ENCODE results near the gene ERC1.

ERC1 gene

DNA sequence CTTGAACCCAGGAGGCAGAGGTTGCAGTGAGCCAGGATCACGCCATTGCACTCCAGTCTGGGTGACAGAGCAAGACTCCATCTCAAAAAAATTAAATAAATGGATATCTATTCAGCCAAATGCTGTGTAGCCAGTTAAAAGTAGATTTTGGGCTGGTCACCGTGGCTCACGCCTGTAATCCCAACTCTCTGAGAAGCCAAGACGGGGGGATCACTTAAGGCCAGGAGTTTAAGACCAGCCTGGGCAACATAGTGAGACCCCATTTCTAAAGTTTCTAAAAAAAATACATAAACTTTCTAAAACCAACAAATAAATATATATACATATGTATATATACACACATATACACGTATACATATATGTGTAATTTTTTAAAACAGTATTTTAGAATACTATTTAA is 414.6 kb downstream of the ERC1 start:
- TF ChIP-seq, protein P1, sequence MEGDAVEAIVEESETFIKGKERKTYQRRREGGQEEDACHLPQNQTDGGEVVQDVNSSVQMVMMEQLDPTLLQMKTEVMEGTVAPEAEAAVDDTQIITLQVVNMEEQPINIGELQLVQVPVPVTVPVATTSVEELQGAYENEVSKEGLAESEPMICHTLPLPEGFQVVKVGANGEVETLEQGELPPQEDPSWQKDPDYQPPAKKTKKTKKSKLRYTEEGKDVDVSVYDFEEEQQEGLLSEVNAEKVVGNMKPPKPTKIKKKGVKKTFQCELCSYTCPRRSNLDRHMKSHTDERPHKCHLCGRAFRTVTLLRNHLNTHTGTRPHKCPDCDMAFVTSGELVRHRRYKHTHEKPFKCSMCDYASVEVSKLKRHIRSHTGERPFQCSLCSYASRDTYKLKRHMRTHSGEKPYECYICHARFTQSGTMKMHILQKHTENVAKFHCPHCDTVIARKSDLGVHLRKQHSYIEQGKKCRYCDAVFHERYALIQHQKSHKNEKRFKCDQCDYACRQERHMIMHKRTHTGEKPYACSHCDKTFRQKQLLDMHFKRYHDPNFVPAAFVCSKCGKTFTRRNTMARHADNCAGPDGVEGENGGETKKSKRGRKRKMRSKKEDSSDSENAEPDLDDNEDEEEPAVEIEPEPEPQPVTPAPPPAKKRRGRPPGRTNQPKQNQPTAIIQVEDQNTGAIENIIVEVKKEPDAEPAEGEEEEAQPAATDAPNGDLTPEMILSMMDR (IDR thresholded peaks at IDR 0.05; ENCODE audit: borderline replicate concordance, insufficient read depth, low read depth, low read length) = no peak
- H3K4me3 ChIP-seq (ENCODE audit: low read depth, low read length) = no peak overlapping the region

DNA sequence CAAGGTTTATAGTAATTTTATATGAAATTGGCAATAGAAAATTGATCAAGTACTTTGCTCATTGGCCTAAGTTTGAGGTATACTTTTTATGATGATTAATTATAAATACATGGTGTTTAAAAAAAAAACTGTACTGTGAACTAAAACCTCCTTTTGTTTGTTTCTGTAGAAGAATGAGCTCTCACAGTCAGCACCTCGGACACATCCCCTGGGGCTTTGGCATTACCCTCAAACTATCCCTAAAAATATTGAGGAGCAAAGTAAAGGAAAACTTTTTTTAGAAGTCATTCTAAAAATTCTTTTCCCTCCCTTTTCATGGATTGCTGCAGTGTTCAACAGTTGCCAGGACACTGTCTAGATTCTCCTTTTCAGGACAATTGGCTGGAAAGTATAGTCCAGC is 419.8 kb downstream of the ERC1 start:
- no peak overlapping the region for H3K4me3 ChIP-seq (ENCODE audit: low read depth, low read length)
- TF ChIP-seq, protein P1 (IDR thresholded peaks at IDR 0.05; ENCODE audit: borderline replicate concordance, insufficient read depth, low read depth, low read length) = no peak

DNA sequence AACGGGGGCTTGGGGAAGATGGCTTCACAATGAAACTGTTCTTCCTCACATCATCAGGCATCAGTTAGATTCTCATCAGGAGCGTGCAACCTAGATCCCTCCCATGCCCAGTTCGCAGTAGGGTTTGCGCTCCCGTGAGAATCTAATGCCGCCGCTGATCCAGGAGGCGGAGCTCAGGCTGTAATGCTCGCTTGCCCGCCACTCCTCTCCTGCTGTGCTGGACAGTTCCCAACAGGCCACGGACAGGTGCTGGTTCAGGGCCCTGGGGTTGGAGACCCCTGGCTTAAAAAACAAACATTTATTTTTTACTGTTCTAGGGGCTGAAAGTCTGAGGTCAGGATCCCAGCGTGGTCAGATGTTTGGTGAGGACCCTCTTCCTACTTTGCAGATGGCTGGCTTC is 422.9 kb downstream of the ERC1 start:
- TF ChIP-seq, protein P1 (IDR thresholded peaks at IDR 0.05; ENCODE audit: borderline replicate concordance, insufficient read depth, low read depth, low read length) = no peak

DNA sequence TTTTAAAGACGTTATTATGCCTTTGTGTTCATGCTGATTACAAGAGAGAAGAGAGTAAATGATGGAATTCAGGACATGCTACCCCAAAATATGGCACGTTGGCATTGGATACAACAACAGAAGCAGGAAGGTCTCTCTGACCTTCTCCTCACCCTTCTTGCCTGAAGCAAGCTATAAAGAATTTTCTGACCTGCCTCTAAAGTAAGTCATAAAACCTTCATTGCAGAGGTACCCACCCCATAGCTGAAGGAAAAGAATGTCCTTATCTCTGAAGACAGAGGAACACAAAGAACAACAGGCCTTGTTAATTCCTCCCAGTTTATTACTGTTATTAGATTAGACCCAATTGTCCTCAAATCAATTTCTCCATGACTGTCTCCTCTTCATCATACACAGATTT is 427.1 kb downstream of the ERC1 start:
- H3K4me3 ChIP-seq (ENCODE audit: low read depth, low read length) = no peak overlapping the region
- TF ChIP-seq, protein P1 (IDR thresholded peaks at IDR 0.05; ENCODE audit: borderline replicate concordance, insufficient read depth, low read depth, low read length) = no peak

More for the DNA sequence above, 422.9 kb downstream of the ERC1 start:
- H3K4me3 ChIP-seq (ENCODE audit: low read depth, low read length) = no peak overlapping the region

DNA sequence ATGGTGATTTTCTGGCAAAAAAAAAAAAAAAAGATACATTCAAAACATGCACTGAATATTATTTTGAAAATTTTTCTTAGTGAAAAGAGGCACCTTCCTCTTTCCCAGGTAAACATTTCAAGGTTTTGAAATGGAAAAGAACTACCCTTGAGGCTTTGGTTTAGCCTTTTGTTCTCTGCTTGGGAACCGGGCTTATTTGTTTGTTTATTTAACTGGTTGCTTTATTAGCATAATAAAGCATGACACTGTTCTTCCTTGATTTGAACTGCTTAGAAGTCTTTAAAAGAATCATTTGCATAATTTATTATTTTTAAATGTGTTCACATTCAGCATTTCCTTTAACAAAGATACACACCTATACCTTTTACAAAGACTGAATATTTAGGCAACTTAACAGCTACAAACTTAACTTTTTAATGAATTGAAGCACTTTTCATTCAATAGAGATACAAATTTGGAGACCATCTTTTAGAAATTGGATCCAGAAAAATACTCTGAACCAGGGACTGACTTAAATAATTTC is 428.9 kb downstream of the ERC1 start:
- H3K4me3 ChIP-seq (ENCODE audit: low read depth, low read length) = no peak overlapping the region
- TF ChIP-seq, protein P1 (IDR thresholded peaks at IDR 0.05; ENCODE audit: borderline replicate concordance, insufficient read depth, low read depth, low read length) = no peak

DNA sequence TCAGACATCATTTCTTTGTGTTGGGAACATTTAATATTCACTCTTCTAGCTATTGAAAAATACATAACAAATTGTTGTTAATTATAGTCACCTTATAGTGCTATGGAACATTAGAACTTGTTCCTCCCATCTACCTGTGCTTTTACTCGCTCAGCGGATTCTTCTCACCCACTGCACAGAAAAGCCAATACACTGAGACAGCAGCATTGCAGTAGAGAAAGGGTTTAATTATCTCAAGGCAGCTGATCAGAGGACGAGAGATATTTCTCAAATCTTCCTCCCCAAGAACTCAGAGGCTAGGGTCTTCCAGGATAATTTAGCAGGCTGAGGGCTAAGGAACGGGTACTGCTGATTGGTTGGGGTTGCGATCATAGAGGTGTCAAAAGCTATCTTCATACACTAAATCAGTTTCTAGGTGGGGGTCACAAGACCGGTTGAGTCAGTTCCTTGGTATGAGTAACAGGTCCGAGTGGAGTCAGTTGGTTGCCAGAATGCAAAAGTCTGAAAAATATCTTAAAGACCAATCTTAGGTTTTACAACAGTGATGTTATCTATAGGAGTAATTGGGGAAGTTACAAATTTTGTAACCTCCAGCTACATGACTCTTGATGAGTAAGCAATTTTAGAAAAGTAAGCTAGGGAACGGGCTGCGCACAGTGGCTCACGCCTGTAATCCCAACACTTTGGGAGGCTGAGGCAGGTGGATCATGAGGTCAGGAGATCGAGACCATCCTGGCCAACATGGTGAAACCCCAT is 430.2 kb downstream of the ERC1 start:
- TF ChIP-seq, protein P1 (IDR thresholded peaks at IDR 0.05; ENCODE audit: borderline replicate concordance, insufficient read depth, low read depth, low read length) = no peak
- H3K4me3 ChIP-seq (ENCODE audit: low read depth, low read length) = no peak overlapping the region

All from GM12875 (cell line).